ENCODE data around the gene DLGAP1. TPM values are rescaled to one million over a fixed set of nuclear protein-coding genes. Genes with fewer than 3 reads are reported as not detected.

The DLGAP1 gene
- total and polyA plus RNA-seq, 2 experiments from 2014 or later: 17.0 to 48.5 TPM

GRCh38 chr18:3645384-3646156 is 809.5 kb downstream of the DLGAP1 start:
- ATAC-seq: no peak

More at GRCh38 chr18:3645384-3646156, 809.5 kb downstream of the DLGAP1 start:
- no peaks in the 10 kb centered on the region for H4K20me1 ChIP-seq (replicated peaks; ENCODE audit: insufficient read depth)
- no peak overlapping the region for H2AFZ ChIP-seq
- H3K4me2 ChIP-seq: no peak overlapping the region
- H3K4me3 Mint-ChIP-seq: no peak overlapping the region
- peaks cover 18% of the 10 kb centered on the region for H3K4me1 Mint-ChIP-seq
- no peaks in the 10 kb centered on the region for H3K27me3 ChIP-seq (ENCODE audit: insufficient read depth)
- peaks cover 12% of the 10 kb centered on the region for H3K27me3 Mint-ChIP-seq (ENCODE audit: insufficient read depth, low read depth, poor library complexity)
- H3K9me2 ChIP-seq (ENCODE audit: insufficient read depth): no peaks in the 10 kb centered on the region
- no peak for TF ChIP-seq ZNF331 (CRISPR knock-in tag; IDR thresholded peaks at IDR 0.05; ENCODE audit: low read depth)
- TF ChIP-seq ZNF114 (CRISPR knock-in tag; IDR thresholded peaks at IDR 0.05): no peak
- TF ChIP-seq STAT1 (IDR thresholded peaks at IDR 0.05; ENCODE audit: unreplicated experiment): no peak
- no peak for TF ChIP-seq POLR2AphosphoS5 (IDR thresholded peaks at IDR 0.05; ENCODE audit: low read depth)
- TF ChIP-seq, protein P1, sequence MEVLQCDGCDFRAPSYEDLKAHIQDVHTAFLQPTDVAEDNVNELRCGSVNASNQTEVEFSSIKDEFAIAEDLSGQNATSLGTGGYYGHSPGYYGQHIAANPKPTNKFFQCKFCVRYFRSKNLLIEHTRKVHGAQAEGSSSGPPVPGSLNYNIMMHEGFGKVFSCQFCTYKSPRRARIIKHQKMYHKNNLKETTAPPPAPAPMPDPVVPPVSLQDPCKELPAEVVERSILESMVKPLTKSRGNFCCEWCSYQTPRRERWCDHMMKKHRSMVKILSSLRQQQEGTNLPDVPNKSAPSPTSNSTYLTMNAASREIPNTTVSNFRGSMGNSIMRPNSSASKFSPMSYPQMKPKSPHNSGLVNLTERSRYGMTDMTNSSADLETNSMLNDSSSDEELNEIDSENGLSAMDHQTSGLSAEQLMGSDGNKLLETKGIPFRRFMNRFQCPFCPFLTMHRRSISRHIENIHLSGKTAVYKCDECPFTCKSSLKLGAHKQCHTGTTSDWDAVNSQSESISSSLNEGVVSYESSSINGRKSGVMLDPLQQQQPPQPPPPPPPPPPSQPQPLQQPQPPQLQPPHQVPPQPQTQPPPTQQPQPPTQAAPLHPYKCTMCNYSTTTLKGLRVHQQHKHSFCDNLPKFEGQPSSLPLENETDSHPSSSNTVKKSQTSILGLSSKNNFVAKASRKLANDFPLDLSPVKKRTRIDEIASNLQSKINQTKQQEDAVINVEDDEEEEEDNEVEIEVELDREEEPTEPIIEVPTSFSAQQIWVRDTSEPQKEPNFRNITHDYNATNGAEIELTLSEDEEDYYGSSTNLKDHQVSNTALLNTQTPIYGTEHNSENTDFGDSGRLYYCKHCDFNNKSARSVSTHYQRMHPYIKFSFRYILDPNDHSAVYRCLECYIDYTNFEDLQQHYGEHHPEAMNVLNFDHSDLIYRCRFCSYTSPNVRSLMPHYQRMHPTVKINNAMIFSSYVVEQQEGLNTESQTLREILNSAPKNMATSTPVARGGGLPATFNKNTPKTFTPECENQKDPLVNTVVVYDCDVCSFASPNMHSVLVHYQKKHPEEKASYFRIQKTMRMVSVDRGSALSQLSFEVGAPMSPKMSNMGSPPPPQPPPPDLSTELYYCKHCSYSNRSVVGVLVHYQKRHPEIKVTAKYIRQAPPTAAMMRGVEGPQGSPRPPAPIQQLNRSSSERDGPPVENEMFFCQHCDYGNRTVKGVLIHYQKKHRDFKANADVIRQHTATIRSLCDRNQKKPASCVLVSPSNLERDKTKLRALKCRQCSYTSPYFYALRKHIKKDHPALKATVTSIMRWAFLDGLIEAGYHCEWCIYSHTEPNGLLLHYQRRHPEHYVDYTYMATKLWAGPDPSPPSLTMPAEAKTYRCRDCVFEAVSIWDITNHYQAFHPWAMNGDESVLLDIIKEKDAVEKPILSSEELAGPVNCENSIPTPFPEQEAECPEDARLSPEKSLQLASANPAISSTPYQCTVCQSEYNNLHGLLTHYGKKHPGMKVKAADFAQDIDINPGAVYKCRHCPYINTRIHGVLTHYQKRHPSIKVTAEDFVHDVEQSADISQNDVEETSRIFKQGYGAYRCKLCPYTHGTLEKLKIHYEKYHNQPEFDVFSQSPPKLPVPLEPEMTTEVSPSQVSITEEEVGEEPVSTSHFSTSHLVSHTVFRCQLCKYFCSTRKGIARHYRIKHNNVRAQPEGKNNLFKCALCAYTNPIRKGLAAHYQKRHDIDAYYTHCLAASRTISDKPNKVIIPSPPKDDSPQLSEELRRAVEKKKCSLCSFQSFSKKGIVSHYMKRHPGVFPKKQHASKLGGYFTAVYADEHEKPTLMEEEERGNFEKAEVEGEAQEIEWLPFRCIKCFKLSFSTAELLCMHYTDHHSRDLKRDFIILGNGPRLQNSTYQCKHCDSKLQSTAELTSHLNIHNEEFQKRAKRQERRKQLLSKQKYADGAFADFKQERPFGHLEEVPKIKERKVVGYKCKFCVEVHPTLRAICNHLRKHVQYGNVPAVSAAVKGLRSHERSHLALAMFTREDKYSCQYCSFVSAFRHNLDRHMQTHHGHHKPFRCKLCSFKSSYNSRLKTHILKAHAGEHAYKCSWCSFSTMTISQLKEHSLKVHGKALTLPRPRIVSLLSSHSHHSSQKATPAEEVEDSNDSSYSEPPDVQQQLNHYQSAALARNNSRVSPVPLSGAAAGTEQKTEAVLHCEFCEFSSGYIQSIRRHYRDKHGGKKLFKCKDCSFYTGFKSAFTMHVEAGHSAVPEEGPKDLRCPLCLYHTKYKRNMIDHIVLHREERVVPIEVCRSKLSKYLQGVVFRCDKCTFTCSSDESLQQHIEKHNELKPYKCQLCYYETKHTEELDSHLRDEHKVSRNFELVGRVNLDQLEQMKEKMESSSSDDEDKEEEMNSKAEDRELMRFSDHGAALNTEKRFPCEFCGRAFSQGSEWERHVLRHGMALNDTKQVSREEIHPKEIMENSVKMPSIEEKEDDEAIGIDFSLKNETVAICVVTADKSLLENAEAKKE (CRISPR knock-in tag; IDR thresholded peaks at IDR 0.05): no peak
- TF ChIP-seq ETS1 (IDR thresholded peaks at IDR 0.05): no peak
- TF ChIP-seq, protein P2, sequence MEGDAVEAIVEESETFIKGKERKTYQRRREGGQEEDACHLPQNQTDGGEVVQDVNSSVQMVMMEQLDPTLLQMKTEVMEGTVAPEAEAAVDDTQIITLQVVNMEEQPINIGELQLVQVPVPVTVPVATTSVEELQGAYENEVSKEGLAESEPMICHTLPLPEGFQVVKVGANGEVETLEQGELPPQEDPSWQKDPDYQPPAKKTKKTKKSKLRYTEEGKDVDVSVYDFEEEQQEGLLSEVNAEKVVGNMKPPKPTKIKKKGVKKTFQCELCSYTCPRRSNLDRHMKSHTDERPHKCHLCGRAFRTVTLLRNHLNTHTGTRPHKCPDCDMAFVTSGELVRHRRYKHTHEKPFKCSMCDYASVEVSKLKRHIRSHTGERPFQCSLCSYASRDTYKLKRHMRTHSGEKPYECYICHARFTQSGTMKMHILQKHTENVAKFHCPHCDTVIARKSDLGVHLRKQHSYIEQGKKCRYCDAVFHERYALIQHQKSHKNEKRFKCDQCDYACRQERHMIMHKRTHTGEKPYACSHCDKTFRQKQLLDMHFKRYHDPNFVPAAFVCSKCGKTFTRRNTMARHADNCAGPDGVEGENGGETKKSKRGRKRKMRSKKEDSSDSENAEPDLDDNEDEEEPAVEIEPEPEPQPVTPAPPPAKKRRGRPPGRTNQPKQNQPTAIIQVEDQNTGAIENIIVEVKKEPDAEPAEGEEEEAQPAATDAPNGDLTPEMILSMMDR (conservative IDR thresholded peaks at IDR 0.05; ENCODE audit: low read depth in 2 of 2): no peak
- no peak for TF ChIP-seq JUNB (IDR thresholded peaks at IDR 0.05; ENCODE audit: unreplicated experiment)
- TF ChIP-seq, protein P3, sequence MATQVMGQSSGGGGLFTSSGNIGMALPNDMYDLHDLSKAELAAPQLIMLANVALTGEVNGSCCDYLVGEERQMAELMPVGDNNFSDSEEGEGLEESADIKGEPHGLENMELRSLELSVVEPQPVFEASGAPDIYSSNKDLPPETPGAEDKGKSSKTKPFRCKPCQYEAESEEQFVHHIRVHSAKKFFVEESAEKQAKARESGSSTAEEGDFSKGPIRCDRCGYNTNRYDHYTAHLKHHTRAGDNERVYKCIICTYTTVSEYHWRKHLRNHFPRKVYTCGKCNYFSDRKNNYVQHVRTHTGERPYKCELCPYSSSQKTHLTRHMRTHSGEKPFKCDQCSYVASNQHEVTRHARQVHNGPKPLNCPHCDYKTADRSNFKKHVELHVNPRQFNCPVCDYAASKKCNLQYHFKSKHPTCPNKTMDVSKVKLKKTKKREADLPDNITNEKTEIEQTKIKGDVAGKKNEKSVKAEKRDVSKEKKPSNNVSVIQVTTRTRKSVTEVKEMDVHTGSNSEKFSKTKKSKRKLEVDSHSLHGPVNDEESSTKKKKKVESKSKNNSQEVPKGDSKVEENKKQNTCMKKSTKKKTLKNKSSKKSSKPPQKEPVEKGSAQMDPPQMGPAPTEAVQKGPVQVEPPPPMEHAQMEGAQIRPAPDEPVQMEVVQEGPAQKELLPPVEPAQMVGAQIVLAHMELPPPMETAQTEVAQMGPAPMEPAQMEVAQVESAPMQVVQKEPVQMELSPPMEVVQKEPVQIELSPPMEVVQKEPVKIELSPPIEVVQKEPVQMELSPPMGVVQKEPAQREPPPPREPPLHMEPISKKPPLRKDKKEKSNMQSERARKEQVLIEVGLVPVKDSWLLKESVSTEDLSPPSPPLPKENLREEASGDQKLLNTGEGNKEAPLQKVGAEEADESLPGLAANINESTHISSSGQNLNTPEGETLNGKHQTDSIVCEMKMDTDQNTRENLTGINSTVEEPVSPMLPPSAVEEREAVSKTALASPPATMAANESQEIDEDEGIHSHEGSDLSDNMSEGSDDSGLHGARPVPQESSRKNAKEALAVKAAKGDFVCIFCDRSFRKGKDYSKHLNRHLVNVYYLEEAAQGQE (IDR thresholded peaks at IDR 0.05; ENCODE audit: unreplicated experiment): no peak
- TF ChIP-seq EZH2phosphoT487 (IDR thresholded peaks at IDR 0.05; ENCODE audit: unreplicated experiment): no peak
- TF ChIP-seq CREB1 (CRISPR knock-in tag; IDR thresholded peaks at IDR 0.05; ENCODE audit: low read depth): no peak
- no peaks in the 10 kb centered on the region for H3K36me3 ChIP-seq (ENCODE audit: insufficient read depth)
- H3K4me3 ChIP-seq: no peak overlapping the region
- peaks cover 11% of the 10 kb centered on the region; the same call in 1 of the 2 replicates for H3F3A ChIP-seq (replicated peaks; ENCODE audit: low read depth)
- H3K27ac Mint-ChIP-seq: no peak overlapping the region
- H3K4me1 ChIP-seq (ENCODE audit: insufficient read depth): peaks cover 27% of the 10 kb centered on the region
- no peak for DNase-seq (ENCODE audit: low spot score)
- H3K79me2 ChIP-seq (replicated peaks; ENCODE audit: insufficient read depth): no peaks in the 10 kb centered on the region
- no peaks in the 10 kb centered on the region for H3K9me3 Mint-ChIP-seq
- no peaks in the 10 kb centered on the region for H3K36me3 Mint-ChIP-seq (ENCODE audit: low read depth)
- no peak overlapping the region for H3K27ac ChIP-seq (ENCODE audit: low read depth)

All from GM23338 (cell line).